B cell (primary cell): Measurements from ENCODE around the gene RHBDL1. TPM values are rescaled to one million over a fixed set of nuclear protein-coding genes. Genes with fewer than 3 reads are reported as not detected.

ENCODE experiments used
- ATAC-seq: fragments of 200-7000 bp; cut with Tn5 transposase; one replicate; pipeline ENCODE4 v1.10.0; 2021; ENCODE audit warnings: low read depth, mild to moderate bottlenecking, moderate number of reproducible peaks, moderate library complexity
- CTCF ChIA-PET: fragments of 350-600 bp; sonication (Branson Sonifier 250); formaldehyde crosslinking; loops from one replicate; lab custom pipeline; 2021; ENCODE audit warnings: antibody characterized with exemption, inconsistent platforms; lab: Charles Lee
- POLR2A ChIA-PET: fragments of 350-600 bp; sonication (Branson Sonifier 250); formaldehyde crosslinking; loops from one replicate; lab custom pipeline; 2021; ENCODE audit warnings: antibody characterized with exemption; lab: Charles Lee
- DNase-seq: peaks from one replicate; pipeline ENCODE4 v3.0.0; 2013
- H2AFZ ChIP-seq: 2 replicates; pipeline ENCODE4 v1.6.1; 2012; ENCODE audit warnings: mild to moderate bottlenecking, low read depth, low read length; ENCODE audit not compliant: insufficient read depth, poor library complexity, severe bottlenecking
- H3K27ac ChIP-seq, 2 donors: 1 replicate in 1 of 2; 2 replicates in 1 of 2; pipeline ENCODE4 v1.5.1; 2012 to 2013; ENCODE audit warnings: low read length in 2 of 2, mild to moderate bottlenecking in 2 of 2, moderate library complexity in 1 of 2
- H3K27me3 ChIP-seq, 4 experiments: fragments of 200-600 bp in 1 of 4; sonication (generic) in 1 of 4; replicated peaks in 1 of 4; 1 replicate in 2 of 4; 2 replicates in 2 of 4; pipeline versions ENCODE4 v1.6.1 to v1.7.0; 2013 to 2016; ENCODE audit warnings: low read length in 3 of 4, mild to moderate bottlenecking in 2 of 4, mixed read lengths in 1 of 4, moderate library complexity in 1 of 4; ENCODE audit not compliant: insufficient read depth in 4 of 4, control insufficient read depth in 3 of 4; ENCODE audit errors: control extremely low read depth in 1 of 4
- H3K36me3 ChIP-seq, 2 experiments: replicated peaks in 1 of 2; 1 replicate in 1 of 2; 2 replicates in 1 of 2; pipeline versions ENCODE4 v1.6.1 to v1.7.1; 2013; ENCODE audit warnings: low read length in 1 of 2; ENCODE audit not compliant: insufficient read depth in 2 of 2, control insufficient read depth in 1 of 2; ENCODE audit errors: control extremely low read depth in 1 of 2, extremely low read depth in 1 of 2
- H3K4me1 ChIP-seq, 2 donors: fragments of 200-600 bp in 1 of 2; sonication (generic) in 1 of 2; 1 replicate in 1 of 2; 2 replicates in 1 of 2; pipeline versions ENCODE4 v1.5.1 to v1.6.1; 2013 to 2017; ENCODE audit warnings: low read length in 2 of 2; ENCODE audit not compliant: control insufficient read depth in 2 of 2, insufficient read depth in 2 of 2
- H3K4me2 ChIP-seq: replicated peaks from 2 replicates; pipeline ENCODE3; 2012; ENCODE audit warnings: mild to moderate bottlenecking, low read depth, low read length; ENCODE audit not compliant: poor library complexity, severe bottlenecking
- H3K4me3 ChIP-seq, 5 experiments: fragments of 200-600 bp in 1 of 5; sonication (generic) in 1 of 5; 1 replicate in 3 of 5; 2 replicates in 2 of 5; pipeline versions ENCODE4 v1.5.1 to v1.7.0; 2011 to 2016; ENCODE audit warnings: low read length in 4 of 5, mild to moderate bottlenecking in 4 of 5, low read depth in 2 of 5, control low read depth in 1 of 5, moderate library complexity in 1 of 5; ENCODE audit not compliant: insufficient read depth in 1 of 5; ENCODE audit errors: control extremely low read depth in 1 of 5, extremely low read depth in 1 of 5
- H3K79me2 ChIP-seq: fragments of 200-600 bp; sonication (generic); one replicate; pipeline ENCODE4 v1.6.0; 2016; ENCODE audit warnings: low read length; ENCODE audit not compliant: control insufficient read depth, insufficient read depth
- H3K9ac ChIP-seq: fragments of 200-600 bp; sonication (generic); 2 replicates; pipeline ENCODE4 v1.6.1; 2017; ENCODE audit warnings: mild to moderate bottlenecking, low read length, moderate library complexity
- H3K9me3 ChIP-seq, 3 donors: one replicate each; pipeline versions ENCODE4 v1.6.1 to v1.7.1; 2013; ENCODE audit warnings: low read length in 2 of 3; ENCODE audit not compliant: control insufficient read depth in 2 of 3, insufficient read depth in 1 of 3; ENCODE audit errors: control extremely low read depth in 1 of 3
- H4K20me1 ChIP-seq: 2 replicates; pipeline ENCODE4 v1.6.0; 2012; ENCODE audit warnings: mild to moderate bottlenecking, low read length; ENCODE audit not compliant: insufficient read depth, control insufficient read depth, poor library complexity, severe bottlenecking
- H3K27ac Mint-ChIP-seq: one replicate; pipeline ENCODE4 v1.8.0; 2021; ENCODE audit warnings: mixed read lengths
- H3K27me3 Mint-ChIP-seq: one replicate; pipeline ENCODE4 v1.8.0; 2021; ENCODE audit warnings: mixed read lengths
- H3K4me1 Mint-ChIP-seq: one replicate; pipeline ENCODE4 v1.8.0; 2021; ENCODE audit warnings: mixed read lengths
- H3K4me3 Mint-ChIP-seq: one replicate; pipeline ENCODE4 v1.8.0; 2021; ENCODE audit warnings: mixed read lengths
- H3K9me3 Mint-ChIP-seq: one replicate; pipeline ENCODE4 v1.8.0; 2022; ENCODE audit warnings: mixed read lengths; ENCODE audit not compliant: insufficient read depth
- CTCF ChIP-seq: fragments of 200-600 bp; IDR thresholded peaks from one replicate; pipeline ENCODE4 v1.8.0; 2022; ENCODE audit warnings: antibody characterized with exemption, mild to moderate bottlenecking
- EZH2 ChIP-seq: IDR thresholded peaks from 2 replicates; pipeline ENCODE4 v1.6.1; 2012; ENCODE audit warnings: borderline replicate concordance, low read depth, mild to moderate bottlenecking, moderate library complexity, low read length; ENCODE audit not compliant: insufficient read depth, poor library complexity, severe bottlenecking
- WGBS: methylation state at CpG from one replicate; pipeline ENCODE4 v1.1.5; 2013; ENCODE audit warnings: missing lambda C conversion rate; ENCODE audit not compliant: insufficient coverage; 5-methylcytosine and 5-hydroxymethylcytosine counted together
- intact Hi-C: fragments of 100-400 bp; cut with micrococcal nuclease; formaldehyde crosslinking; loops from one replicate; pipeline ENCODE4 v1.10.0; 2022
- polyA plus RNA-seq: library from polyadenylated mRNA; depleted of rRNA; stranded (reverse); fragments of >200 nt; gene quantifications from 2 replicates; pipeline ENCODE4 v1.2.3, GENCODE V29; 2012
- total RNA-seq, 2 donors: library from RNA; stranded (reverse); fragments of 120-200 nt in 1 of 2; gene quantifications; 1 replicate in 1 of 2; 2 replicates in 1 of 2; pipeline versions ENCODE4 v1.2.3 to v1.2.4, GENCODE V29; 2013 to 2022

Gene RHBDL1
- total and polyA plus RNA-seq, 2 donors (not counting 1 experiment from before 2014, with no cell fraction given): 0.76 to 1.6 TPM

DNA sequence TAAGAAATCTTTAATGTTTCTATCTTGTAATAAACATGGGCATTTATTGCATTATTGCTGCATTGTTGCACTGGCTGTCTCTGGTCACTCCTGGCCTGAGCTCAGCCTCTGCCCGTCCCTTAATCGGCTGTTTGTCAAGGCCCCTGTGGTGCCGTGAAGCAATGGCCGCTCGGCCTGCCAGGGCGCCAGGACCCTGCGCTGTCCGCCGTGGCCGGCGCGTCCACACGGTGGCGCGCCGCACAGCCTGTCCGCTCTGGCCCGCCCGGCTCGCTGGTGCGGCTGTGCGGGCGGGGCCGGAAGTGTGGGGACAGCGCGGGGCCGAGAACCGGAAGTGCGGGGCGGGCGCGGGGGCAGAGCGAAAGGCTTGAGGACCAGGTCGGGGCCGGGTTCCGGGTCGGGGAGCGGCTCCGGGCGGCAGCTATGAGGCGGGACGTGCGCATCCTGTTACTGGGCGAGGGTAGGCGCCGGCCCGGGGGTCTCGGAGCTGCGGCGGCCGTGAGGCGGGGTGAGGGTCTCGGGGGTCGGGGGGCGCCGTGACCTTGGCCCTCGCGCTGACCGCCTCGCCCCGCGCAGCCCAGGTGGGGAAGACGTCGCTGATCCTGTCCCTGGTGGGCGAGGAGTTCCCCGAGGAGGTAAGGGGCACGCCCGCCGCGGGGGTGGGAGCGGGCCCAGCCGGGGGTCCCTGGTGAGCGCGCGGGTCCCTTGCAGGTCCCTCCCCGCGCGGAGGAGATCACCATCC lies 7.5 kb upstream of the RHBDL1 start, which contains the start of gene RHOT2:
Gene RHOT2, plus strand, starts transcription at position 353 of the 739 bp plus-strand sequence. Its CDS starts 68 bp downstream, at position 421.
- H3K27ac ChIP-seq: peak within 1 kb of the TSS; percentile 41 to 79
- DNase-seq (peak; percentile 95), ATAC-seq (peak; percentile 99)
- ChIA-PET POLR2A (interaction anchor here (0.7 to 1.6 kb wide), 2 partner anchors 16 to 31 kb away, joined by 3 to 4 read pairs; partner anchors contain the start of gene JMJD8), CTCF (interaction anchor here (2.4 kb wide), 1 partner anchor 13 kb away, joined by 7 read pairs; no protein-coding TSS in a partner anchor)
- H3K9me3 Mint-ChIP-seq: no peaks in the 10 kb centered on the region
- H3K36me3 ChIP-seq: peaks cover 0 to 28% of the 10 kb centered on the region in 2 experiments
- peak within 1 kb of the TSS; percentile 86 for H3K4me3 Mint-ChIP-seq
- H3K4me1 ChIP-seq: peaks cover 15 to 25% of the 10 kb centered on the region in 2 donors
- no peaks in the 10 kb centered on the region for H3K27me3 ChIP-seq
- H3K27me3 Mint-ChIP-seq: no peaks in the 10 kb centered on the region
- H3K9me3 ChIP-seq: no peaks in the 10 kb centered on the region
- H2AFZ ChIP-seq: peak within 1 kb of the TSS; percentile 94
- peak within 1 kb of the TSS; percentile 99 for H3K4me2 ChIP-seq
- peaks cover 5% of the 10 kb centered on the region for H3K79me2 ChIP-seq
- TF ChIP-seq CTCF: peak; percentile 79
- TF ChIP-seq EZH2: no peak
- peak within 1 kb of the TSS; percentile 23 to 84 (median 73) for H3K4me3 ChIP-seq
- peak within 1 kb of the TSS; percentile 92 for H3K27ac Mint-ChIP-seq
- under 1% methylated on average over 78 of the region's 78 CpGs for WGBS
- peak within 1 kb of the TSS; percentile 91 for H3K9ac ChIP-seq
- intact Hi-C loops: loop anchor here (1.0 to 5.0 kb wide), 6 partner anchors 11 to 276 kb away; partner anchors contain the start of genes JMJD8, METTL26 and WDR90
- peaks cover 31% of the 10 kb centered on the region for H4K20me1 ChIP-seq
- peaks cover 12% of the 10 kb centered on the region for H3K4me1 Mint-ChIP-seq
